Measurements from ENCODE around the gene EEF1G.
A peak's percentile ranks its signal among the peaks of the same experiment; 100 is the strongest.
"Not testable (repeated sequence)": the region's sequence is repeated elsewhere in the genome, so short reads cannot be mapped to it uniquely, and the experiment has no call there.

EEF1G gene

GRCh38 chr11:62595124-62595523 lies 21.4 kb upstream of the EEF1G start:
- no peak for DNase-seq (ENCODE audit: low read depth in 2 of 2)
- no peak for TF ChIP-seq CTCF (IDR thresholded peaks at IDR 0.05; ENCODE audit: low read depth, low read length)
- no peak overlapping the region for H3K4me3 ChIP-seq (replicated peaks in 1 of 2; ENCODE audit: low read depth in 2 of 2, low read length in 2 of 2)

- peak; percentile 66 for TF ChIP-seq CTCF (IDR thresholded peaks at IDR 0.05; ENCODE audit: low read depth, low read length)
- DNase-seq (ENCODE audit: low read depth in 2 of 2), result peak; percentile 83 to 86
- H3K4me3 ChIP-seq (replicated peaks in 1 of 2; ENCODE audit: low read depth in 2 of 2, low read length in 2 of 2), result no peak overlapping the region
These were observed 19.8 kb upstream of the EEF1G start for GRCh38 chr11:62593434-62594044.

- H3K4me3 ChIP-seq (replicated peaks in 1 of 2; ENCODE audit: low read depth in 2 of 2, low read length in 2 of 2), result no peak overlapping the region
- no peak for DNase-seq (ENCODE audit: low read depth in 2 of 2)
- TF ChIP-seq CTCF (IDR thresholded peaks at IDR 0.05; ENCODE audit: low read depth, low read length), result no peak
These were observed 19.3 kb upstream of the EEF1G start for GRCh38 chr11:62592989-62593421.

- H3K4me3 ChIP-seq (replicated peaks in 1 of 2; ENCODE audit: low read depth in 2 of 2, low read length in 2 of 2), result peak overlapping the region; percentile 60 to 74
- no peak for DNase-seq (ENCODE audit: low read depth in 2 of 2)
- TF ChIP-seq CTCF (IDR thresholded peaks at IDR 0.05; ENCODE audit: low read depth, low read length), result no peak
These were observed 18.6 kb upstream of the EEF1G start for GRCh38 chr11:62592146-62592815.

GRCh38 chr11:62591448-62592145 lies 17.9 kb upstream of the EEF1G start, which contains the start of gene TUT1:
TUT1 (minus strand) TSS chr11:62591523; CDS start chr11:62591485, 38 bp downstream.
- TF ChIP-seq CTCF (IDR thresholded peaks at IDR 0.05; ENCODE audit: low read depth, low read length), result no peak
- DNase-seq (ENCODE audit: low read depth in 2 of 2), result peak; percentile 99 to 100
- peak within 1 kb of the TSS; percentile 74 to 84 for H3K4me3 ChIP-seq (replicated peaks in 1 of 2; ENCODE audit: low read depth in 2 of 2, low read length in 2 of 2)

GRCh38 chr11:62588966-62589637 lies 15.4 kb upstream of the EEF1G start:
- peak in 1 of 2 donors; percentile 48 for DNase-seq (ENCODE audit: low read depth in 2 of 2)
- H3K4me3 ChIP-seq (replicated peaks in 1 of 2; ENCODE audit: low read depth in 2 of 2, low read length in 2 of 2), result no peak overlapping the region

GRCh38 chr11:62585356-62585755 lies 11.7 kb upstream of the EEF1G start:
- not testable (repeated sequence) for H3K4me3 ChIP-seq (replicated peaks in 1 of 2; ENCODE audit: low read depth in 2 of 2, low read length in 2 of 2)

More at GRCh38 chr11:62588966-62589637, 15.4 kb upstream of the EEF1G start:
- TF ChIP-seq CTCF (IDR thresholded peaks at IDR 0.05; ENCODE audit: low read depth, low read length), result peak; percentile 37

GRCh38 chr11:62581735-62582134 lies 8.0 kb upstream of the EEF1G start:
- H3K4me3 ChIP-seq (replicated peaks in 1 of 2; ENCODE audit: low read depth in 2 of 2, low read length in 2 of 2); DNase-seq (ENCODE audit: low read depth in 2 of 2): not testable (repeated sequence)

More at GRCh38 chr11:62585356-62585755, 11.7 kb upstream of the EEF1G start:
- not testable (repeated sequence) for DNase-seq (ENCODE audit: low read depth in 2 of 2)
